K562 (cell line): ENCODE results near the gene CNP. TPM values are rescaled to one million over a fixed set of nuclear protein-coding genes. Genes with fewer than 3 reads are reported as not detected.

Source experiments
- ATAC-seq: fragments of 200-7000 bp; cut with Tn5 transposase; 3 replicates; pipeline ENCODE4 v1.9.1; 2020; ENCODE audit warnings: moderate library complexity
- BruUV-seq: library from RNA; stranded (reverse); fragments of 400-500 nt; replicated peaks from 2 replicates; lab custom pipeline; 2021; lab: Mats Ljungman, UMichigan
- CTCF ChIA-PET: fragments of 300-600 bp; formaldehyde crosslinking; extraction: SDS; loops from one replicate; lab custom pipeline; 2021; ENCODE audit warnings: low intra/inter-chr PET ratio; lab: Yijun Ruan, JAX
- POLR2A ChIA-PET: fragments of 300-600, 350-650 bp; sonication (Branson Sonifier 250); formaldehyde crosslinking; extraction: SDS; loops from one replicate; lab custom pipeline; 2021; ENCODE audit warnings: antibody characterized with exemption, inconsistent platforms; lab: Yijun Ruan, JAX
- DNase-seq, 4 experiments: peaks; one replicate each; pipeline versions ENCODE4 v3.0.0 to v3.0.0-alpha.2; 2011 to 2018; ENCODE audit warnings: low spot score in 3 of 4, mixed read lengths in 3 of 4; ENCODE audit errors: extremely low read depth in 1 of 4
- FAIRE-seq: peaks from 2 replicates; lab custom pipeline; 2011; peaks lifted over from hg19 to GRCh38; lab: Jason Lieb, UNC
- H2AFZ ChIP-seq: 2 replicates; pipeline ENCODE4 v1.6.0; 2011; ENCODE audit warnings: low read depth, low read length, control low read depth, inconsistent platforms
- H3K27ac ChIP-seq: fragments of 200-600 bp; 3 replicates; pipeline ENCODE4 v1.8.0; 2011; ENCODE audit warnings: low read depth, mild to moderate bottlenecking, control low read depth, inconsistent platforms, low read length, moderate library complexity, mixed read lengths; ENCODE audit errors: extremely low read depth
- H3K27me3 ChIP-seq, 2 experiments: fragments of 300-600 bp in 1 of 2; 2 replicates in 1 of 2; 3 replicates in 1 of 2; pipeline versions ENCODE4 v1.6.0 to v1.8.0; 2011; ENCODE audit warnings: inconsistent platforms in 2 of 2, low read length in 2 of 2, mild to moderate bottlenecking in 1 of 2, mixed read lengths in 1 of 2, moderate library complexity in 1 of 2; ENCODE audit not compliant: control insufficient read depth in 2 of 2, insufficient read depth in 2 of 2
- H3K36me3 ChIP-seq: fragments of 300-600 bp; 3 replicates; pipeline ENCODE4 v1.8.0; 2011; ENCODE audit warnings: mild to moderate bottlenecking, low read length, inconsistent platforms; ENCODE audit not compliant: control insufficient read depth, insufficient read depth
- H3K4me1 ChIP-seq, 2 experiments: fragments of 200-600 bp in 1 of 2; replicated peaks in 1 of 2; 2 replicates in 1 of 2; 3 replicates in 1 of 2; pipeline versions ENCODE4 v1.5.1 to v1.8.0; 2011; ENCODE audit warnings: inconsistent platforms in 2 of 2, low read length in 2 of 2, mild to moderate bottlenecking in 1 of 2, mixed read lengths in 1 of 2, moderate library complexity in 1 of 2; ENCODE audit not compliant: control insufficient read depth in 2 of 2, insufficient read depth in 2 of 2
- H3K4me2 ChIP-seq: 2 replicates; pipeline ENCODE4 v1.6.1; 2011; ENCODE audit warnings: low read length, control low read depth, inconsistent platforms, mixed read lengths; ENCODE audit not compliant: insufficient read depth
- H3K4me3 ChIP-seq: fragments of 200-600 bp; sonication (generic), shearing (Covaris generic); 2 replicates; pipeline ENCODE4 v1.5.1; 2016; ENCODE audit warnings: control low read depth, inconsistent platforms
- H3K79me2 ChIP-seq: fragments of 200-600 bp; 3 replicates; pipeline ENCODE4 v1.8.0; 2011; ENCODE audit warnings: low read length, inconsistent platforms; ENCODE audit not compliant: control insufficient read depth, insufficient read depth
- H3K9ac ChIP-seq, 2 experiments: 2 replicates each; pipeline versions ENCODE4 v1.6.0 to v1.6.1; 2011; ENCODE audit warnings: low read depth in 2 of 2, low read length in 2 of 2, control low read depth in 1 of 2, inconsistent platforms in 1 of 2, mild to moderate bottlenecking in 1 of 2, mixed read lengths in 1 of 2; ENCODE audit not compliant: insufficient read depth in 1 of 2
- H3K9me1 ChIP-seq: one replicate; pipeline ENCODE4 v1.6.0; 2011; ENCODE audit warnings: inconsistent platforms, mild to moderate bottlenecking, low read length, moderate library complexity; ENCODE audit not compliant: control insufficient read depth, insufficient read depth
- H3K9me3 ChIP-seq: replicated peaks from 2 replicates; pipeline ENCODE4 v1.5.1; 2011; ENCODE audit warnings: low read depth, low read length, inconsistent platforms; ENCODE audit not compliant: control insufficient read depth, insufficient read depth
- H4K20me1 ChIP-seq: replicated peaks from 2 replicates; pipeline ENCODE4 v1.6.1; 2011; ENCODE audit warnings: low read length, inconsistent platforms, mixed read lengths; ENCODE audit not compliant: control insufficient read depth, insufficient read depth
- CEBPB ChIP-seq: fragments of 450-650 bp; IDR thresholded peaks from 2 replicates; pipeline ENCODE4 v1.6.1; 2016; ENCODE audit warnings: missing genetic modification characterization, missing compliant biosample characterization
- GABPB1 ChIP-seq: sonication (generic); formaldehyde crosslinking; IDR thresholded peaks from 2 replicates; pipeline ENCODE4 v1.8.0; 2022; ENCODE audit warnings: mild to moderate bottlenecking, missing genetic modification reagents
- ZC3H11A ChIP-seq: IDR thresholded peaks from 2 replicates; pipeline ENCODE4 v1.6.1; 2012; ENCODE audit warnings: low read depth, low read length, improper control_type of control experiment
- WGBS: fragments of 100-300 bp; shearing (Covaris generic); methylation state at CpG from one replicate; pipeline ENCODE4 v1.1.6; 2016; ENCODE audit warnings: low coverage, mixed read lengths; ENCODE audit not compliant: insufficient coverage; ENCODE audit errors: missing lambda C conversion rate; 5-methylcytosine and 5-hydroxymethylcytosine counted together
- in situ Hi-C: fragments of 300-500 bp; cut with MboI; formaldehyde crosslinking; loops from 4 replicates; pipeline ENCODE4 v1.15.0; 2018; ENCODE audit warnings: inconsistent platforms, mixed read lengths
- intact Hi-C: fragments of 100-400 bp; cut with micrococcal nuclease; formaldehyde crosslinking; loops from 2 replicates; pipeline ENCODE4 v1.14.2; 2022
- polyA plus RNA-seq, 8 experiments: library from polyadenylated mRNA; depleted of rRNA in 4 of 8; stranded (reverse) in 5 of 8; unstranded in 3 of 8; fragments of >200 nt; fragmentation: Nextera tagmentation in 2 of 8; fragmentation: Illumina TruSeq in 1 of 8; extraction: Ambion mirVana in 2 of 8; extraction: Trizol in 1 of 8; gene quantifications; 2 replicates each; pipeline versions ENCODE4 v1.2.1 to v1.2.3, GENCODE V29; 2011 to 2014; ENCODE audit warnings: inconsistent platforms in 1 of 8, missing spikeins in 1 of 8
- total RNA-seq, 7 experiments: library from RNA; depleted of rRNA in 6 of 7; stranded (reverse); fragments of >200 nt in 6 of 7; fragmentation: Illumina TruSeq in 2 of 7; extraction: Trizol in 2 of 7; gene quantifications; 2 replicates each; pipeline versions ENCODE4 v1.2.1 to v1.2.3, GENCODE V29; 2011 to 2021; ENCODE audit warnings: low replicate concordance in 1 of 7

CNP gene
- total and polyA plus RNA-seq, 9 of the 15 experiments (the other 6 are each of a cell fraction or from before 2014, with no cell fraction given) = 1.7 to 52.0 (median 29.1) TPM

- H3K27me3 ChIP-seq = no peaks in the 10 kb centered on the region
- TF ChIP-seq GABPB1 (CRISPR knock-in tag) = no peak
- in situ Hi-C loops (no loop called here), intact Hi-C loops (no loop called here)
- POLR2A ChIA-PET = interaction anchor here (1.5 to 4.4 kb wide), 2 partner anchors 9 to 13 kb away, joined by 6 to 21 read pairs; partner anchors contain the start of gene ODAD4
- FAIRE-seq = no peak
- no peak for ATAC-seq
- peaks cover 8% of the 10 kb centered on the region; the same call in 1 of the 2 replicates for H4K20me1 ChIP-seq
- H3K36me3 ChIP-seq = peaks cover 18% of the 10 kb centered on the region
- CTCF ChIA-PET = no interaction called here
- H3K9me1 ChIP-seq = no peaks in the 10 kb centered on the region
- no peak for DNase-seq
- H3K4me2 ChIP-seq = no peak overlapping the region
- WGBS = 81% methylated on average over 5 of the region's 5 CpGs
- no TSS peak for BruUV-seq
- H2AFZ ChIP-seq = no peak overlapping the region
- H3K9ac ChIP-seq = no peak overlapping the region
- H3K27ac ChIP-seq = no peak overlapping the region
- no peak overlapping the region for H3K4me3 ChIP-seq
- H3K79me2 ChIP-seq = peaks cover 32% of the 10 kb centered on the region
- H3K9me3 ChIP-seq = no peaks in the 10 kb centered on the region
- peaks cover 23 to 38% of the 10 kb centered on the region in 2 experiments for H3K4me1 ChIP-seq
Observed at GRCh38 chr17:41920580-41920955, 46.0 kb upstream of the CNP start.

- no TSS peak for BruUV-seq
- H3K9me1 ChIP-seq = no peaks in the 10 kb centered on the region
- CTCF ChIA-PET = no interaction called here
- no peaks in the 10 kb centered on the region for H4K20me1 ChIP-seq
- 0 out of 2 replicates have a peak, but pooled peaks have one; percentile 23 for TF ChIP-seq CEBPB (tag)
- no peak for TF ChIP-seq ZC3H11A
- ATAC-seq = no peak
- in situ Hi-C loops = no loop called here
- no peaks in the 10 kb centered on the region for H3K9me3 ChIP-seq
- H3K79me2 ChIP-seq = peaks cover 13% of the 10 kb centered on the region; the same call in 2 of the 3 replicates
- POLR2A ChIA-PET = interaction anchor here (0.8 to 1.1 kb wide), 2 partner anchors 11 to 238 kb away, joined by 3 read pairs; partner anchors contain the start of gene EIF1
- no peak overlapping the region for H3K27ac ChIP-seq
- 80% methylated on average over 7 of the region's 7 CpGs for WGBS
- H3K9ac ChIP-seq = no peak overlapping the region
- H3K36me3 ChIP-seq = no peaks in the 10 kb centered on the region
- DNase-seq = no peak
- no peaks in the 10 kb centered on the region for H3K27me3 ChIP-seq
- H3K4me3 ChIP-seq = no peak overlapping the region
- H2AFZ ChIP-seq = no peak overlapping the region
- intact Hi-C loops = no loop called here
- H3K4me2 ChIP-seq = no peak overlapping the region
- FAIRE-seq = no peak
- H3K4me1 ChIP-seq = peaks cover 5 to 9% of the 10 kb centered on the region in 2 experiments; a peak in 4 of 5 replicates
Observed at GRCh38 chr17:41925991-41926590, 40.5 kb upstream of the CNP start.
